H1 (cell line): Measurements from ENCODE around the gene DNAJC7. TPM values are rescaled to one million over a fixed set of nuclear protein-coding genes. Genes with fewer than 3 reads are reported as not detected.

Experiments
- BACH1 ChIP-seq: IDR thresholded peaks from 2 replicates; pipeline ENCODE4 v1.6.1; 2012; ENCODE audit warnings: low read length, improper control_type of control experiment
- CTCF ChIP-seq, 3 experiments: IDR thresholded peaks; 1 replicate in 2 of 3; 2 replicates in 1 of 3; pipeline versions ENCODE4 v1.5.1 to v1.6.1; 2011; ENCODE audit warnings: low read length in 3 of 3, mild to moderate bottlenecking in 3 of 3, inconsistent platforms in 2 of 3, low read depth in 1 of 3, moderate library complexity in 1 of 3; ENCODE audit not compliant: insufficient read depth in 1 of 3; ENCODE audit errors: control extremely low read depth in 1 of 3
- GABPA ChIP-seq: IDR thresholded peaks from 2 replicates; pipeline ENCODE4 v1.6.1; 2011; ENCODE audit warnings: mild to moderate bottlenecking, low read length, moderate library complexity, borderline replicate concordance; ENCODE audit not compliant: insufficient read depth
- SIRT6 ChIP-seq: IDR thresholded peaks from one replicate; pipeline ENCODE4 v1.7.1; 2012; ENCODE audit warnings: low read length, inconsistent platforms
- polyA plus RNA-seq, 7 experiments: library from polyadenylated mRNA; depleted of rRNA in 3 of 7; stranded (reverse) in 5 of 7; unstranded in 2 of 7; fragments of >200 nt in 5 of 7; fragments of 200-250 nt in 2 of 7; gene quantifications; 1 replicate in 5 of 7; 2 replicates in 1 of 7; 4 replicates in 1 of 7; pipeline versions ENCODE4 v1.2.1 to v1.2.3, GENCODE V29; 2011 to 2013; ENCODE audit warnings: missing spikeins in 2 of 7, mixed read lengths in 2 of 7
- total RNA-seq: library from RNA; stranded (reverse); fragmentation: NEBNext Ultra II Directional; extraction: Animal tissue kit (Norgen Biotek cat#: 25700); gene quantifications from 2 replicates; pipeline ENCODE4 v1.2.1, GENCODE V29; 2021

The DNAJC7 gene
- total and polyA plus RNA-seq, 2 of the 8 experiments (the other 6 are each of a cell fraction or from before 2014, with no cell fraction given), result 31.0 to 148 TPM

- TF ChIP-seq CTCF (IDR thresholded peaks at IDR 0.05; ENCODE audit: control extremely low read depth in 1 of 3, insufficient read depth in 1 of 3, low read depth in 1 of 3, low read length in 3 of 3), result no peak
- no peak for TF ChIP-seq GABPA
- no peak for TF ChIP-seq SIRT6
- TF ChIP-seq BACH1, result no peak
- TF ChIP-seq, all 59 proteins: peak for 0
Measured at GRCh38 chr17:41974031-41974430, 43.2 kb downstream of the DNAJC7 start (continued).
